Transverse colon (tissue), 4 donors: ENCODE data around the gene EPB41L4B.

Experiments used
- EP300 ChIP-seq: sonication (generic); formaldehyde crosslinking; IDR thresholded peaks from one replicate; pipeline ENCODE4 v1.6.1; 2017; ENCODE audit warnings: antibody characterized with exemption, low read depth
- POLR2A ChIP-seq: fragments of 450-650 bp; IDR thresholded peaks from one replicate; pipeline ENCODE4 v1.6.1; 2016; ENCODE audit warnings: antibody characterized with exemption, mild to moderate bottlenecking, moderate library complexity
- POLR2AphosphoS5 ChIP-seq, 3 donors: sonication (generic); formaldehyde crosslinking; IDR thresholded peaks; one replicate each; pipeline ENCODE4 v1.6.1; 2016; ENCODE audit warnings: antibody characterized with exemption in 3 of 3
- TF ChIP-seq, protein P1 (sequence below), 5 experiments: fragments of 200-600 bp in 3 of 5; fragments of 450-650 bp in 2 of 5; sonication (generic) in 3 of 5; IDR thresholded peaks; 1 replicate in 2 of 5; 2 replicates in 3 of 5; pipeline ENCODE4 v1.5.1; 2016 to 2017; ENCODE audit warnings: antibody characterized with exemption in 5 of 5, inconsistent platforms in 3 of 5, mild to moderate bottlenecking in 2 of 5, moderate library complexity in 1 of 5

DNA sequence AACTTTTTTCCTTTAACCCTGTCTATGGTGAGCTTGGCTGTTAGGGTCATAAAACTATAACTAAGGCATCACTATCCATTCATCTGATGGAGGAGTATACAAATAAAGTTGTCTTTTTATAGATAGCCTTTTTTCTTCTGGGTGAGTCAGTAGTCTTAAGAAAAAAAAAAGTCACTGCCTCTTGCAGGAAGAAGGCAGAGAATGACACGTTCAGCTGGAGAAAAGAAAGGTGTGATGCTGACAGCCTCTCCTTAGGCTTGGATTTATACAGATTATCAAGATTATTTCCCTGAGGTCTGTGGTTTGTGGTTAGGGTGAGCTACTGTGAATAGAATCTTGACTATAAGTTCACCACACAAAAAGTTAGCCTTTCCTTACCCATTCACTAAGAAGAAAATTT lies 23.0 kb downstream of the EPB41L4B start:
- TF ChIP-seq POLR2A (no peak), EP300 (no peak), POLR2AphosphoS5 (IDR thresholded peaks at IDR 0.05) (no peak)
- TF ChIP-seq, protein P1, sequence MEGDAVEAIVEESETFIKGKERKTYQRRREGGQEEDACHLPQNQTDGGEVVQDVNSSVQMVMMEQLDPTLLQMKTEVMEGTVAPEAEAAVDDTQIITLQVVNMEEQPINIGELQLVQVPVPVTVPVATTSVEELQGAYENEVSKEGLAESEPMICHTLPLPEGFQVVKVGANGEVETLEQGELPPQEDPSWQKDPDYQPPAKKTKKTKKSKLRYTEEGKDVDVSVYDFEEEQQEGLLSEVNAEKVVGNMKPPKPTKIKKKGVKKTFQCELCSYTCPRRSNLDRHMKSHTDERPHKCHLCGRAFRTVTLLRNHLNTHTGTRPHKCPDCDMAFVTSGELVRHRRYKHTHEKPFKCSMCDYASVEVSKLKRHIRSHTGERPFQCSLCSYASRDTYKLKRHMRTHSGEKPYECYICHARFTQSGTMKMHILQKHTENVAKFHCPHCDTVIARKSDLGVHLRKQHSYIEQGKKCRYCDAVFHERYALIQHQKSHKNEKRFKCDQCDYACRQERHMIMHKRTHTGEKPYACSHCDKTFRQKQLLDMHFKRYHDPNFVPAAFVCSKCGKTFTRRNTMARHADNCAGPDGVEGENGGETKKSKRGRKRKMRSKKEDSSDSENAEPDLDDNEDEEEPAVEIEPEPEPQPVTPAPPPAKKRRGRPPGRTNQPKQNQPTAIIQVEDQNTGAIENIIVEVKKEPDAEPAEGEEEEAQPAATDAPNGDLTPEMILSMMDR (IDR thresholded peaks at IDR 0.05): no peak
